ENCODE measurements around the gene PIK3C3.
"Not testable (repeated sequence)": the region's sequence is repeated elsewhere in the genome, so short reads cannot be mapped to it uniquely, and the experiment has no call there.

The PIK3C3 gene

DNA sequence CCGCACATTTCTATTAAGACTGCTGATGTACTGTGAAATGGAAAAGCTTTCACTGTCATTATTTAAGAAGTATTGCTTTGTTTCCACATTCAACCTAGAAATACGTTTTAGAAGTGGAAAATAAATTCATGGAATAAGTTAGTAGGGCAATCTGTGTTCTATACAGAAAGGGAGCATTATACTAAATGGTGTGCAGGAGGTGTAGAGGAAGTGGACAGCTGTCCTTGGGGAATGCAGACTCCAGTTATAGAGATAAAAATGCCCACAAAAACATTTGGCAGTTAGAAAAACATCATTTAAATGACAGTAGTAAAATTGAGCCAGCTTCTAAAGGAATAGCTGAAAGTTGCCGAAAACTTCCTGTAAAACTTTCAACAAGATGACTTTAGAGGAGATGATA, 46.8 kb downstream of the PIK3C3 start:
- H3K27ac ChIP-seq (ENCODE audit: low read depth, low read length), result no peak overlapping the region
- no peak overlapping the region for H2AFZ ChIP-seq (ENCODE audit: low read depth, low read length, severe bottlenecking)
- no peaks in the 10 kb centered on the region for H4K20me1 ChIP-seq (ENCODE audit: low read depth, low read length)
- H3K9me3 ChIP-seq (ENCODE audit: insufficient read depth, low read length), result no peaks in the 10 kb centered on the region
- no peak overlapping the region for H3K9ac ChIP-seq (ENCODE audit: low read length)
- TF ChIP-seq, protein P1, sequence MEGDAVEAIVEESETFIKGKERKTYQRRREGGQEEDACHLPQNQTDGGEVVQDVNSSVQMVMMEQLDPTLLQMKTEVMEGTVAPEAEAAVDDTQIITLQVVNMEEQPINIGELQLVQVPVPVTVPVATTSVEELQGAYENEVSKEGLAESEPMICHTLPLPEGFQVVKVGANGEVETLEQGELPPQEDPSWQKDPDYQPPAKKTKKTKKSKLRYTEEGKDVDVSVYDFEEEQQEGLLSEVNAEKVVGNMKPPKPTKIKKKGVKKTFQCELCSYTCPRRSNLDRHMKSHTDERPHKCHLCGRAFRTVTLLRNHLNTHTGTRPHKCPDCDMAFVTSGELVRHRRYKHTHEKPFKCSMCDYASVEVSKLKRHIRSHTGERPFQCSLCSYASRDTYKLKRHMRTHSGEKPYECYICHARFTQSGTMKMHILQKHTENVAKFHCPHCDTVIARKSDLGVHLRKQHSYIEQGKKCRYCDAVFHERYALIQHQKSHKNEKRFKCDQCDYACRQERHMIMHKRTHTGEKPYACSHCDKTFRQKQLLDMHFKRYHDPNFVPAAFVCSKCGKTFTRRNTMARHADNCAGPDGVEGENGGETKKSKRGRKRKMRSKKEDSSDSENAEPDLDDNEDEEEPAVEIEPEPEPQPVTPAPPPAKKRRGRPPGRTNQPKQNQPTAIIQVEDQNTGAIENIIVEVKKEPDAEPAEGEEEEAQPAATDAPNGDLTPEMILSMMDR (IDR thresholded peaks at IDR 0.05; ENCODE audit: insufficient read depth, low read length, poor library complexity, severe bottlenecking), result no peak
- TF ChIP-seq EZH2phosphoT487 (conservative IDR thresholded peaks at IDR 0.05; ENCODE audit: low read length), result no peak
- H3K4me2 ChIP-seq (ENCODE audit: low read depth, low read length, poor library complexity, severe bottlenecking), result no peak overlapping the region
- peaks cover 36% of the 10 kb centered on the region; the same call in 1 of the 2 replicates for H3K36me3 ChIP-seq (ENCODE audit: low read length)
- no peaks in the 10 kb centered on the region for H3K79me2 ChIP-seq (ENCODE audit: insufficient read depth, low read length)
- no peaks in the 10 kb centered on the region for H3K27me3 ChIP-seq (ENCODE audit: low read length)
- H3K9me2 ChIP-seq (replicated peaks; ENCODE audit: insufficient read depth, low read length), result no peaks in the 10 kb centered on the region
- H3K4me3 ChIP-seq (ENCODE audit: insufficient read depth, low read length, poor library complexity, severe bottlenecking), result no peak overlapping the region
- no peaks in the 10 kb centered on the region for H3F3A ChIP-seq (ENCODE audit: insufficient read depth)

DNA sequence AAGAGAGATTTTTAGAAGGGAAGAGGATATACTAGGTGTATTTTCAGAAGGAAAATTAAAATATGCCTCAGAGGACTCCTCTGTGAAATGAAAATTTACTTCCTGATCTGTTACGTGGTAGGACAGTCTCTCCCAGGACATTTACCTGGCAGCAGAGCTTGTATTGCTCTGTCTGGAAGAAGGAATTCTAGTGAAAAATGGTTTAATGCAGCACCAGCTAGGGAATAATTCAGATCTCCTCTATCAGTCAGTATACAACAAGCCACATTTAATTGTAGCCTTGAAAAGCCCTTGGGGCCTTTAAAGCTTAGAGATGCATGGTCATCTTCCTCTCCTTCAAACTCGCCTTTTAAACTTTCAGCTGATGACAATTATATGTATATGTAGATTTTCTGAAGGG, 49.6 kb downstream of the PIK3C3 start:
- TF ChIP-seq, protein P1 (IDR thresholded peaks at IDR 0.05; ENCODE audit: insufficient read depth, low read length, poor library complexity, severe bottlenecking), result no peak
- TF ChIP-seq EZH2phosphoT487 (conservative IDR thresholded peaks at IDR 0.05; ENCODE audit: low read length), result no peak
- peaks cover 23% of the 10 kb centered on the region; the same call in 1 of the 2 replicates for H3K36me3 ChIP-seq (ENCODE audit: low read length)
- no peak overlapping the region for H3K27ac ChIP-seq (ENCODE audit: low read depth, low read length)
- no peak overlapping the region for H3K9ac ChIP-seq (ENCODE audit: low read length)
- H4K20me1 ChIP-seq (ENCODE audit: low read depth, low read length), result no peaks in the 10 kb centered on the region
- H3K4me2 ChIP-seq (ENCODE audit: low read depth, low read length, poor library complexity, severe bottlenecking), result no peak overlapping the region
- no peaks in the 10 kb centered on the region for H3K9me2 ChIP-seq (replicated peaks; ENCODE audit: insufficient read depth, low read length)
- no peaks in the 10 kb centered on the region for H3K27me3 ChIP-seq (ENCODE audit: low read length)
- no peak overlapping the region for H3K4me3 ChIP-seq (ENCODE audit: insufficient read depth, low read length, poor library complexity, severe bottlenecking)
- H3F3A ChIP-seq (ENCODE audit: insufficient read depth), result no peaks in the 10 kb centered on the region
- no peaks in the 10 kb centered on the region for H3K79me2 ChIP-seq (ENCODE audit: insufficient read depth, low read length)
- H2AFZ ChIP-seq (ENCODE audit: low read depth, low read length, severe bottlenecking), result no peak overlapping the region
- H3K9me3 ChIP-seq (ENCODE audit: insufficient read depth, low read length), result no peaks in the 10 kb centered on the region

DNA sequence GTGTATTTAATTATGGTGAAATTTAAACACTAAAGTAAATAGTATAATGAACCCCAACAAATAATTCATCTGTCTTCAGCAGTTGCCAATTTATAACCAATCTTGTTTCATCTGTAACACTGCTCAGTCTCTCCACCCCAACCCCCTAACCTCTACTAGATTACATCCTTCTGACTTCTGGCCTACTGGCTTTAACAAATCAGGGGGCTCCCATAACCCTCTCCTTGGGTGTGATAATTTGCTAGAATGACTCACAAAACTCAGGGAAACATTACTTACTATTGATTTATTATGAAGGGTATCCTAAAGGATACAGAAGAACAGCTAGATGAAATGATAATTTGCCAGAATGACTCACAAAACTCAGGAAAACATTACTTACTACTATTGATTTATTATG, 50.7 kb downstream of the PIK3C3 start:
- Histone ChIP-seq H2AFZ (ENCODE audit: low read depth, low read length, severe bottlenecking) (no peak overlapping the region), H3K4me2 (ENCODE audit: low read depth, low read length, poor library complexity, severe bottlenecking) (no peak overlapping the region), H3F3A (ENCODE audit: insufficient read depth) (no peaks in the 10 kb centered on the region), H4K20me1 (ENCODE audit: low read depth, low read length) (no peaks in the 10 kb centered on the region), H3K9me2 (replicated peaks; ENCODE audit: insufficient read depth, low read length) (no peaks in the 10 kb centered on the region), H3K79me2 (ENCODE audit: insufficient read depth, low read length) (no peaks in the 10 kb centered on the region), H3K9ac (ENCODE audit: low read length) (no peak overlapping the region), H3K36me3 (ENCODE audit: low read length) (peaks cover 23% of the 10 kb centered on the region; the same call in 1 of the 2 replicates), H3K4me3 (ENCODE audit: insufficient read depth, low read length, poor library complexity, severe bottlenecking) (no peak overlapping the region), H3K27me3 (ENCODE audit: low read length) (no peaks in the 10 kb centered on the region), H3K27ac (ENCODE audit: low read depth, low read length) (no peak overlapping the region), H3K9me3 (ENCODE audit: insufficient read depth, low read length) (no peaks in the 10 kb centered on the region)
- TF ChIP-seq, protein P1 (IDR thresholded peaks at IDR 0.05; ENCODE audit: insufficient read depth, low read length, poor library complexity, severe bottlenecking), result no peak
- TF ChIP-seq EZH2phosphoT487 (conservative IDR thresholded peaks at IDR 0.05; ENCODE audit: low read length), result no peak

DNA sequence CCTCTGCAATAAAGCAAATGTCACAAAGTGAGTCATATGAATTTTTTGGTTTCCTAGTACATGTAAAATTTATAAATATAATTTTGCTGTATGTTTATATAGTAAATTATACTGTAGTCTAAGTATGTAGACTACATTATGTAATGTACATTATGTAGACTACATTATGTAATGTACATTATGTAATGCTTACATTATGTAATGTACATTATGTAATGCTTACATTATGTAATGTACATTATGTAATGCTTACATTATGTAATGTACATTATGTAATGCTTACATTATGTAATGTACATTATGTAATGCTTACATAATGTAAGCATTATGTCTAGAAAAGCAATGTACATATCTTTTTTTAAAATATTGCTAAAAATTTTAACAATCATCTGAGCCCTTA, 54.4 kb downstream of the PIK3C3 start:
- H3K9me2 ChIP-seq (replicated peaks; ENCODE audit: insufficient read depth, low read length); H3K4me3 ChIP-seq (ENCODE audit: insufficient read depth, low read length, poor library complexity, severe bottlenecking); H3K9me3 ChIP-seq (ENCODE audit: insufficient read depth, low read length); H3K9ac ChIP-seq (ENCODE audit: low read length); H3K79me2 ChIP-seq (ENCODE audit: insufficient read depth, low read length); H3F3A ChIP-seq (ENCODE audit: insufficient read depth); H3K27ac ChIP-seq (ENCODE audit: low read depth, low read length); H3K4me2 ChIP-seq (ENCODE audit: low read depth, low read length, poor library complexity, severe bottlenecking); H4K20me1 ChIP-seq (ENCODE audit: low read depth, low read length); H2AFZ ChIP-seq (ENCODE audit: low read depth, low read length, severe bottlenecking); H3K27me3 ChIP-seq (ENCODE audit: low read length): not testable (repeated sequence)
- peaks cover 29% of the 10 kb centered on the region for H3K36me3 ChIP-seq (ENCODE audit: low read length)
